ENCODE measurements around the gene PRXL2A. TPM values are rescaled to one million over a fixed set of nuclear protein-coding genes. Genes with fewer than 3 reads are reported as not detected.

The PRXL2A gene
- polyA plus RNA-seq, 1 of the 3 experiments (the other 2 are of a cell fraction), result 15.6 TPM

DNA sequence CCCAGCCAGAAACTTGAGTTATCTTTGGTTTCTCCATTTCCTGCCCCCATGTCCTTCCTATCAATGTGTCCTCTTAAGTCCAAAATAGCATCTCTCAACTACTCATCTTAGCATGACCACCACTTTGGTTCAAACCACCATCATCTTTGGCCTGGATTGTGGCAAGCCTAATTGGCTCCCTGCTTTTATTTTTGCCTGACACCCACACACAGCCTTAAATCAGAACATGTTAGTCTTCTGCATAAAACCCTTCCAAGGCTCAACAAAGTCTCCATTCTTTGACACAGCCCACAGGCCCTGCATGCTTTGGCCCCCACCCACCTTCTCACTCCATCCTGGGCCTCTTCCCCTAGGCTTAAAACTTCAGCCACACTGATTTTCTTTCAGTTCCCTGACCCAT, 43.7 kb downstream of the PRXL2A start:
- no peak for DNase-seq
- Histone ChIP-seq H3K27me3 (ENCODE audit: insufficient read depth) (no peaks in the 10 kb centered on the region), H3K4me1 (ENCODE audit: control insufficient read depth in 1 of 2, insufficient read depth in 2 of 2, low read depth in 1 of 2, low read length in 1 of 2) (peaks cover 16 to 22% of the 10 kb centered on the region in 2 experiments; a peak in 3 of 4 replicates), H3K4me2 (no peak overlapping the region), H2AFZ (ENCODE audit: low read depth) (no peak overlapping the region), H3K36me3 (replicated peaks in 1 of 2; ENCODE audit: control insufficient read depth in 1 of 2, insufficient read depth in 2 of 2, low read length in 1 of 2) (no peaks in the 10 kb centered on the region), H3K9ac (no peak overlapping the region), H3K9me2 (no peaks in the 10 kb centered on the region), H3K4me3 (ENCODE audit: low read depth in 2 of 2, low read length in 1 of 2) (no peak overlapping the region), H3K27ac (ENCODE audit: low read depth in 2 of 2, low read length in 1 of 2) (no peak overlapping the region), H4K20me1 (ENCODE audit: insufficient read depth) (peaks cover 20% of the 10 kb centered on the region), H3F3A (replicated peaks; ENCODE audit: insufficient read depth) (peaks cover 6% of the 10 kb centered on the region), H3K79me2 (ENCODE audit: insufficient read depth) (peaks cover 27% of the 10 kb centered on the region), H3K9me3 (no peaks in the 10 kb centered on the region)
- POLR2A ChIA-PET, result interaction anchor here (1.2 kb wide), 1 partner anchor 54 kb away, joined by 3 read pairs; no protein-coding TSS in a partner anchor
- CTCF ChIA-PET, result interaction anchor here (1.2 to 35.3 kb wide), 5 partner anchors 7 to 473 kb away, joined by 3 to 602 read pairs (median 4); no protein-coding TSS in a partner anchor
- TF ChIP-seq, protein P1, sequence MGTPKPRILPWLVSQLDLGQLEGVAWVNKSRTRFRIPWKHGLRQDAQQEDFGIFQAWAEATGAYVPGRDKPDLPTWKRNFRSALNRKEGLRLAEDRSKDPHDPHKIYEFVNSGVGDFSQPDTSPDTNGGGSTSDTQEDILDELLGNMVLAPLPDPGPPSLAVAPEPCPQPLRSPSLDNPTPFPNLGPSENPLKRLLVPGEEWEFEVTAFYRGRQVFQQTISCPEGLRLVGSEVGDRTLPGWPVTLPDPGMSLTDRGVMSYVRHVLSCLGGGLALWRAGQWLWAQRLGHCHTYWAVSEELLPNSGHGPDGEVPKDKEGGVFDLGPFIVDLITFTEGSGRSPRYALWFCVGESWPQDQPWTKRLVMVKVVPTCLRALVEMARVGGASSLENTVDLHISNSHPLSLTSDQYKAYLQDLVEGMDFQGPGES (IDR thresholded peaks at IDR 0.05; ENCODE audit: low read depth, low read length), result no peak
- TF ChIP-seq, protein P2, sequence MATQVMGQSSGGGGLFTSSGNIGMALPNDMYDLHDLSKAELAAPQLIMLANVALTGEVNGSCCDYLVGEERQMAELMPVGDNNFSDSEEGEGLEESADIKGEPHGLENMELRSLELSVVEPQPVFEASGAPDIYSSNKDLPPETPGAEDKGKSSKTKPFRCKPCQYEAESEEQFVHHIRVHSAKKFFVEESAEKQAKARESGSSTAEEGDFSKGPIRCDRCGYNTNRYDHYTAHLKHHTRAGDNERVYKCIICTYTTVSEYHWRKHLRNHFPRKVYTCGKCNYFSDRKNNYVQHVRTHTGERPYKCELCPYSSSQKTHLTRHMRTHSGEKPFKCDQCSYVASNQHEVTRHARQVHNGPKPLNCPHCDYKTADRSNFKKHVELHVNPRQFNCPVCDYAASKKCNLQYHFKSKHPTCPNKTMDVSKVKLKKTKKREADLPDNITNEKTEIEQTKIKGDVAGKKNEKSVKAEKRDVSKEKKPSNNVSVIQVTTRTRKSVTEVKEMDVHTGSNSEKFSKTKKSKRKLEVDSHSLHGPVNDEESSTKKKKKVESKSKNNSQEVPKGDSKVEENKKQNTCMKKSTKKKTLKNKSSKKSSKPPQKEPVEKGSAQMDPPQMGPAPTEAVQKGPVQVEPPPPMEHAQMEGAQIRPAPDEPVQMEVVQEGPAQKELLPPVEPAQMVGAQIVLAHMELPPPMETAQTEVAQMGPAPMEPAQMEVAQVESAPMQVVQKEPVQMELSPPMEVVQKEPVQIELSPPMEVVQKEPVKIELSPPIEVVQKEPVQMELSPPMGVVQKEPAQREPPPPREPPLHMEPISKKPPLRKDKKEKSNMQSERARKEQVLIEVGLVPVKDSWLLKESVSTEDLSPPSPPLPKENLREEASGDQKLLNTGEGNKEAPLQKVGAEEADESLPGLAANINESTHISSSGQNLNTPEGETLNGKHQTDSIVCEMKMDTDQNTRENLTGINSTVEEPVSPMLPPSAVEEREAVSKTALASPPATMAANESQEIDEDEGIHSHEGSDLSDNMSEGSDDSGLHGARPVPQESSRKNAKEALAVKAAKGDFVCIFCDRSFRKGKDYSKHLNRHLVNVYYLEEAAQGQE (IDR thresholded peaks at IDR 0.05; ENCODE audit: low read depth, low read length), result no peak
- no peak for TF ChIP-seq TEAD4 (IDR thresholded peaks at IDR 0.05; ENCODE audit: borderline replicate concordance, insufficient read depth)
- TF ChIP-seq RXRA (IDR thresholded peaks at IDR 0.05; ENCODE audit: borderline replicate concordance, low read depth), result no peak
- TF ChIP-seq GATA2 (CRISPR knock-in tag; IDR thresholded peaks at IDR 0.05), result no peak
- no peak for TF ChIP-seq ELF1 (IDR thresholded peaks at IDR 0.05)
- TF ChIP-seq RFX5 (IDR thresholded peaks at IDR 0.05; ENCODE audit: low read length), result no peak
- TF ChIP-seq FOSL2 (IDR thresholded peaks at IDR 0.05; ENCODE audit: borderline replicate concordance, low read depth), result no peak
- TF ChIP-seq TCF12 (IDR thresholded peaks at IDR 0.05), result no peak
- no peak for TF ChIP-seq POLR2AphosphoS5 (IDR thresholded peaks at IDR 0.05; ENCODE audit: low read depth, low read length)
- no peak for TF ChIP-seq GABPA (IDR thresholded peaks at IDR 0.05; ENCODE audit: low read depth)
- TF ChIP-seq, protein P3, sequence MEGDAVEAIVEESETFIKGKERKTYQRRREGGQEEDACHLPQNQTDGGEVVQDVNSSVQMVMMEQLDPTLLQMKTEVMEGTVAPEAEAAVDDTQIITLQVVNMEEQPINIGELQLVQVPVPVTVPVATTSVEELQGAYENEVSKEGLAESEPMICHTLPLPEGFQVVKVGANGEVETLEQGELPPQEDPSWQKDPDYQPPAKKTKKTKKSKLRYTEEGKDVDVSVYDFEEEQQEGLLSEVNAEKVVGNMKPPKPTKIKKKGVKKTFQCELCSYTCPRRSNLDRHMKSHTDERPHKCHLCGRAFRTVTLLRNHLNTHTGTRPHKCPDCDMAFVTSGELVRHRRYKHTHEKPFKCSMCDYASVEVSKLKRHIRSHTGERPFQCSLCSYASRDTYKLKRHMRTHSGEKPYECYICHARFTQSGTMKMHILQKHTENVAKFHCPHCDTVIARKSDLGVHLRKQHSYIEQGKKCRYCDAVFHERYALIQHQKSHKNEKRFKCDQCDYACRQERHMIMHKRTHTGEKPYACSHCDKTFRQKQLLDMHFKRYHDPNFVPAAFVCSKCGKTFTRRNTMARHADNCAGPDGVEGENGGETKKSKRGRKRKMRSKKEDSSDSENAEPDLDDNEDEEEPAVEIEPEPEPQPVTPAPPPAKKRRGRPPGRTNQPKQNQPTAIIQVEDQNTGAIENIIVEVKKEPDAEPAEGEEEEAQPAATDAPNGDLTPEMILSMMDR (IDR thresholded peaks at IDR 0.05), result no peak
- TF ChIP-seq YY1 (IDR thresholded peaks at IDR 0.05; ENCODE audit: low read depth), result no peak
- TF ChIP-seq SMC3 (IDR thresholded peaks at IDR 0.05; ENCODE audit: low read depth, low read length), result no peak

Measured in SK-N-SH (cell line).